HG02623 (cell line): ENCODE data around the gene HIF1A.

Source experiments
- ATAC-seq: cut with Tn5 transposase; IDR thresholded peaks from one replicate; pipeline ENCODE4 v1.9.1; 2021; ENCODE audit warnings: moderate library complexity; ENCODE audit not compliant: unreplicated experiment

HIF1A gene

DNA sequence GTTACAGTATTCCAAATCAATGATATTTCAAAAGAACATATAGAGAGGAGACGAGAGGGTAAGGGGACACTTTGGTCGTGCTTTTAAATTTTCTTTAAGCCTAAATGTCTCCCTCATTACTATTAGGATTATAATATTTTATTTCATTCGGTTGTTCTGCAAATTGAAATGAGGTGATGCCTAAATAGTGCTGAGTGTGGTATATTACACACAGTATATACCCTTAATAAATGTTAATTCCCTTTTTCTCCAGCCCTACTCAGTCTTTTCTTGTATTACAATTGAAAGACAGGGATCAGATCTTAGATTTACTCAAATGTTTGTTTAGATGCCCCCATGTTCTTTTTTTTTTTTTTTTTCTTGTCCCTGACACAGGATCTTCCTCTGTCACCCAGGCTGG is 74.6 kb downstream of the HIF1A start:
- no peak for ATAC-seq

DNA sequence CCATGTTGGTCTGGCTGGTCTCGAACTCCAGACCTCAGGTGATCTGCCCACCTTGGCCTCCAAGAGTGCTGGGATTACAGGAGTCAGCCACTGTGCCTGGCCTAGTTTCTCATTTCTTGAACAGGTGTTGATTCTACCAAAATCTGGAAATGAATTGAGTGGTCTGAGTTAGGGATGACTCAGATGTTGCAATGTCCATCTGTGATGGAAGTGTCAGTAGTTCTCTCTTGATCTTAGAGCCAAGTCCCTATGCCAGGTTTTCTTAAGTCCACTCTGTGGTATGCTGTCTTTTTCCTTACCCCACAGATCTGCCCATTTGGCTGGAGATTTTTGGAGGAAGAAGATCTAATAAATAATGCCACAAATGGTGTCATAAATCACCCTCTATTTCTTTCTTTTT is 79.5 kb downstream of the HIF1A start:
- no peak for ATAC-seq

DNA sequence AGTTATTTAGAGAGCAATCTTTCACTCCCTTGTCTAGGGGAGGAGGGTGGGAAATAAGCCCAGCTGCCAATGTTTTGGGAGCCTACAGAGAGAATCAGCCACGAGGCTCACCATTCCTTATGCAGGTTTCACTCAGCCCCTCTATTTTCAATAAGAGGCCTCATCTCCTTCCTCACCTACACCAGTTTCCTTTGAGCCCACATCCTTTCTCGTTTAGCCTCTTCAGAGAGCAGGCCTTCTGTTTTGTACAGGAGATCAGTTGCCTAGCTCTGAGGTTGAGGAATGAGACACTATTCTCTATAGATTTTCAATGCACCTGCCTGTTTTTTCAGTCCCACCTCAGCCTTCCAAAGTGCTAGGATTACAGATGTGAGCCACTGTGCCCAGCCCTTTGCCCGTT is 84.8 kb downstream of the HIF1A start:
- ATAC-seq: peak; percentile 58

DNA sequence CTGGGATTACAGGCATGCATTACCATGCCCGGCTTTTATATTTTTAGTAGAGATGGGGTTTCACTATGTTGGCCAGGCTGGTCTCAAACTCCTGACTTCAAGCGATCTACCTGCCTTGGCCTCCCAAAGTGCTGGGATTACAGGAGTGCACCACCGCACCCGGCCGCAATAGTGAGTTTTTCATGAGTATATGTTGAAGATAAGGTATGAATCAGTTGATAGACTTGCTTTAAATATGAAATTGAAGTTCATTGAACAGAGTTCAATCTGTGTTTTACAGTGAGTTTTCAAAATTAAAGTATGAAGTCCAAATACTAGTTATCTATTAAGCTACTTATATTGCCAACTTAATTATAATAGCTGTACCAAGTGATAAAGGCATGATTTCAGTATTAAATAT is 102.0 kb downstream of the HIF1A start:
- no peak for ATAC-seq
